Gastrocnemius medialis (tissue), 4 donors: ENCODE data around the gene RRP8.

Experiments used
- CTCF ChIP-seq, 5 experiments: fragments of 450-650 bp in 3 of 5; fragments of 200-600 bp in 2 of 5; sonication (generic) in 2 of 5; IDR thresholded peaks in 4 of 5; conservative IDR thresholded peaks in 1 of 5; 1 replicate in 4 of 5; 2 replicates in 1 of 5; pipeline ENCODE4 v1.5.1; 2016 to 2019; ENCODE audit warnings: antibody characterized with exemption in 5 of 5, mild to moderate bottlenecking in 3 of 5, moderate library complexity in 3 of 5
- POLR2A ChIP-seq, 2 donors: fragments of 450-650 bp; IDR thresholded peaks; one replicate each; pipeline ENCODE4 v1.6.1; 2017; ENCODE audit warnings: antibody characterized with exemption in 2 of 2, mild to moderate bottlenecking in 2 of 2, moderate library complexity in 2 of 2

- TF ChIP-seq CTCF (IDR thresholded peaks at IDR 0.05 in 4 of 5, conservative IDR thresholded peaks at IDR 0.05 in 1 of 5) (no peak), POLR2A (IDR thresholded peaks at IDR 0.05) (no peak)
These were observed 3.9 kb upstream of the RRP8 start for GRCh38 chr11:6607190-6607795.
